ENCODE measurements around the gene ELK3. TPM values are rescaled to one million over a fixed set of nuclear protein-coding genes. Genes with fewer than 3 reads are reported as not detected.

ELK3 gene
- total RNA-seq, 1 donor from 2014 or later = 12.0 TPM

DNA sequence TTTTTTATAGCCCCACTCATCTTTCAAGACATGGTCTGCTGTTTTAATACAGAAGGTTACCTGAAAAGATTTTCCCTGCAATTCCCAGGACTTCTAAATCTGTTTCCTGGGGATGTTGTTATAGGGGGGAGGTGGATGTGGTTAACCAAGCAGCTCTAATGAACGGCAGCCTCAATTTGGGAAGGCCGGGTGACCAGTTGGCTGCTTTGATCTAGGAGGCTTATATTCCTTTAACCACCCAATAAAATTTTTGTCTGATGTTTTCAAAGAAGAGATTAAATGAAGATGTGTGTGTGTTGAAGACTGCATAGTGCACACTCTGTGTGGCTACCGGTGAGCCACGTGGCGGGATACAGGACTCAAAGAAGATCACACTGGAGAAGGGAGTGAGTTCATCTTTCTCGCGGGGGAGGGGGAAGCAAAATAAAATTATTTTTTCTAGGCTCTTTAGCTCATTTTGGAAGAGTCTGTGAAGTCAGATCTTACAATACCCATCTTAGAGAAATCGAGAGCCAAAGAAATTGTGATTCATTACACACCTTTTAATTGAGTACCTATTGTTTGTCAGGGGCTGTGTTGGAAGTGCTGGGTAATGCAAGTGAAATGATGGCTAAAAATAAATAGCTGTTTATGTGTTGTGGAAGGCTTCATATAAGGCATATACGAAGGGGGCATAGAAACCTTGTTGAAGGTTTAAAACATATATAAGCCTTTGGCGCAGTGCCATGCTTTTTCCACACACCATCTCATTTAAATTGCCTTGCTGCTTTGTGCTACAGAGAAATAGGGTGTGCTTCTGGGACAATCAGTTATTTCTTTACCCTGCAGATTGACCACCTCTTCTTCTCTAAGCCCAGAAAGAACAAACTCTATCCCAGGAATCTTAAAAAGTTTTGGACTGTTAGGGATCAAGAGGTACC, 18.5 kb downstream of the ELK3 start:
- DNase-seq (ENCODE audit: low spot score) = no peak

DNA sequence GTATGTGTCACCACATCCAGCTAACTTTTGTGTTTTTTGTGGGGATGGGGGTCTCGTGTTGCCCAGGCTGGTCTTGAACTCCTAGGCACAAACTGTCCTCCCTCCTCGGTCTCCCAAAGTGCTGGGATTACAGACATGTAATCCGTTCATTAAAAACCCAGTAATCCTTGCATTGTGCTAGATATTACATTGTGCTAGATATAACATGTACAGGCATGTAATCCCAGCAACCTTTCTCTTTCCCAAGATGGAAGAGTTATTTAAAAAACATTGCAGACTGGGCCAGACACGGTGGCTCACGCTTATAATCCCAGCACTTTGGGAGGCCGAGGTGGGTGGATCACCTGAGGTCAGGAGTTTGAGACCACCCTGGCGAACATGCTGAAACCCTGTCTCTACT, 19.7 kb downstream of the ELK3 start:
- DNase-seq (ENCODE audit: low spot score) = no peak

DNA sequence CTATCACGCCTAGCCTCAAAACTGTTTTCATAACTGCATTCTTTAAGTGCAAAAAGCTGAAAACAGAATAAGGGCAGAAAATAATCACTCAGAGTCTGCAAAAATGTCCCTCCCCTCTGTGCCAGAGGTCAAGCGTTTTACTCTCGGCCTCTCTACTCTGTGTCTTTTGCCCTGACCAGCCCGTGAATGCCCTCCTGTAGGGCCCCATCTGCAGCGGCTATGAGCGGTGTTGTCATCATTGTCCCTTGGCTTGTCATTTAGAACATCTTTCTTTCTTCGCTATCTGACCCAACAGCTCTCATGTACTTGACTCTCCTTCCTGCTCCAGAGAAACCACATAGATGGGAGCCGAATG, 21.7 kb downstream of the ELK3 start:
- DNase-seq (ENCODE audit: low spot score) = no peak

DNA sequence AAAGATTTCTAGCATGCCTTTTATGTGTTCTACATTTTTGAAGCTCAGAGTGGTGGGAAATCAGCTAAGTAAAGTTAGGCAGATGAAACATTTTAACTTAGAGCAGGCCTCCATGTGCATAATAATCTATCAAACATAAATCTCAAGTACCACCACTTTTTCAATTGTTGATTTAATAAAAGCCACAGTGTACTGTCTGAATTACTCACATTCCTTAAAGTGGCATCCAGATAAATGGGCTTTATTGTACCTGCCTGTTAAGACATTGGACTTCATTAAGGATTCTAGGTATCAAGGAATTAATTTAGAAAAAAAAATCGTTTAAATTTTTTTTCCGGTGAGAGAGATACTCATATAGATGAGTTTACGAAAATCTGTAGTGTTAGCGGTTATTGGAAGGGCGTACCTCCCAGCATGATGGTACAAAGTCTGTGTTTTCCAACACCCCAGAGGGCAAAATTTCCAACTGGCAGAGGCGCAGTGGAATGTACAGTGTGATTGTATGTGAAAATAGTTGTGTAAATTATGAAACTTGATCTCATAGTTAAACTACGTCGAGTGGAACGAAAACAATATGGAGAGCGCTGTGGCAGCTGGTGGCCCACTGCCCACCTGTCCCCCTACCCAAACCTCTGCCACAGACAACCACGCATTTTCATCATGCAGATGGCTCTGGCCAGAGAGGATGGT, 25.0 kb downstream of the ELK3 start:
- no peak for DNase-seq (ENCODE audit: low spot score)

DNA sequence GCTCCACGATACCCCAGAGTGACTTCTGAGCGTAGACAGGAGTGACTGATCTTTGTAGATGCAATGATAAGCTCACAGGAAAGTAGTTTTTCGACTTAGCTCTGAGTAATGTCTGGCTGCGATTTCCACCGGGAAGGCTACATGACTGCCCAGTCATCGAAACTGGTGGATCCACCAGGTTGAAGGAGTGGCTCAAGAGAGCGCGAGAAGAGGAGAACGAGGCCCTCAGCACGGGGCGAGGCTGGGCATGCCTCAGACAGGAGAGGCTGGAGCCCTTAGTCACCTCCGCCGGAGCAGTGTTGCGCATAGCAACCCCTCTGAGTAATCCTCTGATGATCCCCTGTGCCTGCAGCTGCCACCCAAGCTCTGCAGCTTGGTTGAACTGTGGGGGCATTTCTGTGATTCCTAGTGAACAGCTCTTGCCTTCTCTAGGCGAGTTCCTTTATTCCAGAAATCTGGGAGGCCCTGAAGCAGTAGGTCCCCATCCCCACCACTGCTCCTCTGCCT, 25.6 kb downstream of the ELK3 start:
- DNase-seq (ENCODE audit: low spot score) = peak; percentile 79

DNA sequence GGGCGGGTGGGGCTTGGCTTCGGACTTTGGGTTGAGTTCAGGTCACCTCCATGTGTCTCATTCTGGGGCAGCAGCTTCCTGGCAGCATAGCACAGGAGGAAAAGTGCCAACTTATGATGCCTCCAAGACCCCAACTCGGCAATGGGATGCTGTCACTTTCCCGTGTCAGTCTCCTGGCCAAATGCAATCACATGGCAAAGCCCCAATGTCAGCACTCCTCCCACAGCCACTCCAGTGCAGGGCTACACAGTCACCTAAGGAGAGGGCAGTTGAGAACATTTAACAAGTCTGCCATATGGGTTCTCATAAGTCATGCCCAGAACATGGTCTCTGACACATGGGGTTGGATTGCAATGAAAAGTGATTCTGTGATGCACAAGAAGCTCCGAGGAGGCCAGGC, 26.7 kb downstream of the ELK3 start:
- DNase-seq (ENCODE audit: low spot score) = no peak

DNA sequence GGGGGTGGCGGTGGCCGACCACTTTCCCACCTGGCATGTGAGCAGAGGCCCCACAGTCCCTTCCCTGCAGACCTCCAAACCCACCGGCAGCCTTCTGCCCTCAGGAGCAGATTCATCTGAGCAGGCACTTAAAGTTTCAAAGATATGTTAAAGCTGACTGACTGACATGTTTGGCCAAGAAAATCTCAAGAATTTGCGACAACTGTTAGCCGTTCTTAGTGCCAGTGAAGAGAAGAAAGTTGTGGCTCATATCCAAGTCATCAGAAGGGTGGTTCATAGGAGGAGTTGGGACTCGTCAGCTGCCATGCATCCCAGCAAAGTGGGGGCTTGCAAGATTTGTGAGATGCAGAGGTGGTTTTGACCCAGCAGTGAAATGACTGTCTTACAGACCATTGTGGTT, 27.2 kb downstream of the ELK3 start:
- DNase-seq (ENCODE audit: low spot score) = no peak

DNA sequence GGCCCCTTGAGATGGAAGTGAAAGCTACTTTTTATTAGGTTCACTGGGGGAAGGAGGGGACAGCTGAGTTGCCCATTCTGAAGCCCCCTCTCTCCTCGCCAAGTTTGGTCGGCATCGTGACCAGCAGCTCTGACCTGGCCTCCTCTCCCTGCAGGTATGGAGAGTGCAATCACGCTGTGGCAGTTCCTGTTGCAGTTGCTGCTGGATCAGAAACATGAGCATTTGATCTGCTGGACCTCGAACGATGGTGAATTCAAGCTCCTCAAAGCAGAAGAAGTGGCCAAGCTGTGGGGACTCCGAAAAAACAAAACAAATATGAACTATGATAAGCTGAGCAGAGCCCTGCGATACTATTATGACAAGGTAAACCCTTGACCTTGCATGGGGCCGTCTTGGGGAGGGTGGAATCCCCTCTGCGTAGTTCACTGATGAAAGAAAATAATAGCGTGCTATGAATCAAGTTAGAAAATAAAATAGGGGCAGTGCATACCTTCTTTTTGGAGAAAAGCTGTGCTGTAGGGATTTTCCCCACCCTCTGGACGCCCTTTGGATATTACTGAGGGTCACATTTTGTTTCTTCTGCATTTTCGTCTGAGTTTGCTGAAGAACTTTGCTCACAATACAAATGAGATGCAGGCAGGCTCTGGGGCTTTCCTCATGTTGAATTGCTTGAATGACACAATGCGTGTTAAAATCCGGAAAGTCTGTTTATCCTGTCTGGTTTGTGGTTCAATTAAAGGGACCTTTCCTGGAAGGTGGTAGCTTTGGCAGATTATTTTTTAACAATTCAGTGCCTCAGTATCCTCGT, 29.4 kb downstream of the ELK3 start:
- DNase-seq (ENCODE audit: low spot score) = no peak

DNA sequence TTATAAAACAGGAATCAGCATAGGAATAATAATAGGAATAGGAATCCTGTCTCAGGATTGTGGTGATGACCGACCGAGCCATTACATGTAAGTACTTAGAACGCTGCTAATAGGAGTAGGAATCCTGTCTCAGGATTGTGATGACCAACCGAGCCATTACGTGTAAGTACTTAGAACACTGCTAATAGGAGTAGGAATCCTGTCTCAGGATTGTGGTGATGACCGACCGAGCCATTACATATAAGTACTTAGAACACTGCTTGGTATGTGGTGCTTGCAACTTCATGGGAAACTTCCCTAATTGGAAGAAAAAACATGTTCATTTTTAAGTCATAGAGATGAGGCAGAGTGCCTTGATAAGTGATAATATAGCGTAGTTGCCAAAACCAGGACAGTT, 30.0 kb downstream of the ELK3 start:
- DNase-seq (ENCODE audit: low spot score) = no peak

DNA sequence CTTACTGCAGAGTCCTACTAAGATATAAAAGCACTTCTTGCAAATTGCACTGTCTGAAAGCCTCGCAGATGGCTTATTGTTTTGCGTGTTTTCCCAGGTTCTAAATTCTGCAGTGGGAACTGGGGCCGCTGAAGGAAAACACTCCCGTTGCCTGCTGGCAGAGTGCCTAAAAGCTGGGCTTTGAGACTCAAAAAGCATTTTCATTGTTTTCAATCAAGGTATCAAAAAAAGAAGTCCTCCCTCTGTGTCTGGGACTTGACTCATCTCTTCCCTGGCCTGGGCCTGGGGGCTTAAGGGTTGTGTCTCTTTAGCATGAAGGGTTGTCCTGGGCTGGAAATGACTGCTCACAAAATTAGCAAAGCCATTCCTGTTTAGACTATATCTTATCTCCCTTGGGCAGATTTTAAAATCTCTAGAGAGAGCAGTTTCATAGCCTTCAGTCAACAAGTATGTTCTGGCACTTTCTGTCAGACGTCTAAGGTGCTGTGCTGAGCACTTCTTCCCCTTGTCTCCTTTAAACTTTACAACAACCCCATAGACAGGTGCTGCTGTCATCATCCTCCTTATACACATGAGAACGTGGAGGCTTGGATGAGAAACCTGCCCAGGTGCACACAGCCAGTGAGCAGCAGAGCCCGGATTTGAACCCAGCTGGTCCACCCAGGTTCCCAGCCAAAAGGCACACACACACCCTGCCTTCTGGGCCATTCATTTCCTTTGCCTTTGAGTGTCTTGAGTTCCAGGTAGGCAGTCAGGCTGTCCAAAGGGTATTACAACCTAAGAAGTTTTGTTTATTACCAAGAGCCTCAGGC, 31.1 kb downstream of the ELK3 start:
- peak; percentile 73 for DNase-seq (ENCODE audit: low spot score)

DNA sequence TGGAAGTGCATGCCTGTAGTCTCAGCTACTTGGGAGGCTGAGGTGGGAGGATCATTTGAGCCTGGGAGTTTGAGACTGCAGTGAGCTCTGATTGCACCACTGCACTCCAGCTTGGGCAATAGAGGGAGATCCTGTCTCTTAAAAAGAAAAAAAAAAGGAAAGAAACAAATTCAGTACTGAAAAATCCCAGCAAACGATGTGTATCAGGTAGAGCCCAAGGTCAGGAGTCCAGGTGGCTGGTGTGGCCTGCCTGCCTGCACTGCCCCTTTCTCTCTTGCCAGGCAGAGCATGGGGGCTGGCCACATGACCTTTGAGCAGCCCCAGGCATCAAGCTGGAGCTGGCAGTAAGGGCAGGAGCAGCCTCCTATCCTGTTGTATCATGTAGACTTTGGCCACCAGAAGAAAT, 31.8 kb downstream of the ELK3 start:
- DNase-seq (ENCODE audit: low spot score) = no peak

DNA sequence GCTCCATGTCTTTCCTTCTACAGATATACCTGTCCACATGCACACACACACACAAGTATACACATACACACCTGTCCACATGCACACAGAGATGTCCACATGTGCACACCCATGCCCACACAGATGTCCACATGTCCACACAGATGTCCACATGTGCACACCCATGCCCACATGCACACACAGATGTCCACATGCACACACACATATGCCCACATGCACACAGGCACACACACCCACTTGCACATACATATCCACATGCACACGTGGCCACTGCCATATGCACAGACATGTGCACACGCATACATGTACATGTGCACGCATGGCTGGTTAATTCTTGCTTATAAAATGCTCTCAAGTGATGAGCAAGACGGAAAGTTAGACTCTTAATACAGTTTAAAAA, 32.2 kb downstream of the ELK3 start:
- no peak for DNase-seq (ENCODE audit: low spot score)

DNA sequence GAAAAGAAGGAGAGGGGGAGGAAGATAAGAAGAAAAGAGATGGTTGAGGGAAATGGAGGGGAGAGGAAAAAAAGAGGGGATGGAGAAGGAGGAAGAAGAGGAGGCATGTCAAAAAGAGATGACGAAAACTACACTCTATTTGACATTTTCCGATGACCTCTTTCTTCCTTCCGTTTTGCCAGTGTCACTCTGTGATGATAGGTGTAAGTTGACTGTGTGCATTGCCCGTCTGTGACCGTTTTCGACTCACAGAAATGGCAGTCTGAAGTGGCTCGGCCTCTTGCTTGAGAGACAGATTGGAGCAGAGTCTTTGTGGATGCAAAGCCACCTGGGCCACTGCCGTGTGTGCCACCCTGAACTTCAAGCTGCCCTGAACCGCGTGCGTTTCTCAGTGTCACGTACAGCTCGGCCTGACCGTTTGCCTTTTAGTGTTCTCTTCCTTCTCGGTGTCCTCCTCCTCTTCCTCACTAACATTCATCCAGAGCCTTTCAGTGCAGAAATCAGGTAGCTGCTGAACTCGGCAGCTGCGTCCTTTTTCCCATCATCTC, 32.7 kb downstream of the ELK3 start:
- DNase-seq (ENCODE audit: low spot score) = no peak

DNA sequence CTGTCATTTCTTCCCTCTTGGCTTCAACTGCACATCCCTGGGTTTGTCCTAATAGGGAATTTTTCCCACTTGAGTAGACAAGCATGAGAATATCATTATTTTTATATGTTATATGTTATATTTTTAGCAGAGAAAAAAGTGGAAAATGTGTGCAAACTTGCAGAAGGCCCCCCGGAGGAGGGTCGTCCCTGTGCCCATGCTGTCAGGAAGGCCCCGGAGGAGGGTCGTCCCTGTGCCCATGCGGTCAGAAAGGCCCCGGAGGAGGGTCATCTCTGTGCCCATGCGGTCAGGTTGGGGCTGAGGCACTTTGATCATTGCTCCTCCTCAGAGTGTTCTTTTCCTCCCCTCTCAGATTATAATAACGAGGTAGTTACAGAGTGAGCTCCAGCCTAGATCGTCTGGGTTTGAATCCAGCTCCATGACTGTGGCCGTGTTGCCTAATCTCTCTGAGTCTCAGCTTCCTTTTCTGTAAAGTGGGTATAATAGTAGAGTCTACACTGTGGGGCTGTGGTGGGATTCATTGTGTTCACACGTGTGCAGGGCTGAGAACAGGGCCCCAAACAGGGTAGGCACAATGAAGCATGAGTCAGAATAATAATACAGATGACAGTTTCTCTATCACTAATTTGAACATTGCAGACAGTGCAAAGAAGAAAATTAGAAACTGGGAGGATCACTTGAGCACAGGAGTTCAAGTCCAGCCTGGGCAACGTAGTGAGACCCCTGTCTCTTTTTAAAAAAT, 33.4 kb downstream of the ELK3 start:
- no peak for DNase-seq (ENCODE audit: low spot score)

DNA sequence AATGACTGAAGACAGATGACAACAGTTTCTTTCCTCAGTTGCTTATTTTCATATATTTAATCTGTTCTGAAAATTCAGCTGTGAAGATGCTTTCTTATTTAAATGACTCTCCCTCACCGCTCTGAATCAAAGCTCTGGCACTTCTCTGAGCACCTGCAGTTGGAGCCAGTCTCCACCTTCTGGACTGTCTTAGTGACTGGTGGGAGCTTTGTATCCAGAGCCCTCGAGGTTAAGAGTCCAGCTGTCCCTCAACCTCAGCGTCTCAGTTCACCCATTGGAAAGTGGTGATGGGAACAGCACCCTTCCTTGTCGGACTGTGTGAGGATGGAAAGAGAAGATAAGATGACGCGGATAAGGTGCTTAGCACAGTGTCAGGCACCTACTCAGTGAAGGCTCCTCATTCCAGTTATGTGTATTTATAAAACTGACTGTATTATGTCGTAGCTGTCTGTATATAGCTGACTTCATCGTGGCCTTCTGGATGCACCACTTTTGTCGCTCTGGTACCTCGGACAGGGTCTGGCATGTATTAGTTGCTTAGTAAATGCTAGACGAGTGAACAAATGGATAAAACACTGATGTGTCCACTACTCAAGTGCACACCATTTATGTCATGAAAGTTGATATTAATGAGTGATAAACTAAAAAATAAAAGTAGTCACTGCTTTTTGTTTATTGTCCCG, 34.5 kb downstream of the ELK3 start:
- no peak for DNase-seq (ENCODE audit: low spot score)

DNA sequence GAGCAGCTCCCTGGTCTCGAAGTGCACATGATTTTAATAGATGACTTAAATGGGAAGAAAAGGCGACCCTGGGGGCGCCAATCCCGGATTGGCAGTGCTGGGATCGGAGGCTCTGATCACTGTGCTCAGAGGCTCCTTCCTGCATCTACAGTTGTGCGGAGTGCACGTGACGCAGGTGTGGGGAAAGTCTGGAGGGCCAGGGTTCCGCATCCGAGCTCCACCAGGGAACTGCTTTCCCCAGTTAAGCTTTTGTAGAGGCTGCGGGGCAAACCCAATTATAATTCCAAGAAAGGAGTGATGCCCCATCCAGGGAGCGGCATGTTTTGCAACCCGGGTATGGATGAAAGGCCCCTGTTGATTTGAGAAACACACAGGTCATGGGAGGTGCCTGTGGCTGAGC, 36.5 kb downstream of the ELK3 start:
- DNase-seq (ENCODE audit: low spot score) = no peak

DNA sequence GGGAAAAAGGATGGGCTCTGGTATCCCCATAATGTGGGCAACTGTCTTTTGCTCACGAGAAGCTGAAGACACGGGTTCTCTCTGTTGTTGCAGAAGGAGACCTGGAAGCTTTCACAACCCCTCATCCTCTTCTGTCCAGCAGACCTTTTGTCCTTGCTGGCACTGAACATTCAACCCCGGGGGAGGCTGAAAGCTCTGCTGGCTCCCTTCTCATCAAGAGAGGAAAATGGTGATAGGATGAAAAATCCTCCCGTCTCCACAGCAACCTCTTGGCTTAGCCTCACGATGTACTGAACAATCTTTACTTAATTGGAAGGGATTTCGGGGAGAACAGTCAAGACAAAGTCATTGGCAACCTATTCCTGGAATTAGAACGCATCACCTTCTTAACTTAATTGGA, 39.0 kb downstream of the ELK3 start:
- DNase-seq (ENCODE audit: low spot score) = no peak

DNA sequence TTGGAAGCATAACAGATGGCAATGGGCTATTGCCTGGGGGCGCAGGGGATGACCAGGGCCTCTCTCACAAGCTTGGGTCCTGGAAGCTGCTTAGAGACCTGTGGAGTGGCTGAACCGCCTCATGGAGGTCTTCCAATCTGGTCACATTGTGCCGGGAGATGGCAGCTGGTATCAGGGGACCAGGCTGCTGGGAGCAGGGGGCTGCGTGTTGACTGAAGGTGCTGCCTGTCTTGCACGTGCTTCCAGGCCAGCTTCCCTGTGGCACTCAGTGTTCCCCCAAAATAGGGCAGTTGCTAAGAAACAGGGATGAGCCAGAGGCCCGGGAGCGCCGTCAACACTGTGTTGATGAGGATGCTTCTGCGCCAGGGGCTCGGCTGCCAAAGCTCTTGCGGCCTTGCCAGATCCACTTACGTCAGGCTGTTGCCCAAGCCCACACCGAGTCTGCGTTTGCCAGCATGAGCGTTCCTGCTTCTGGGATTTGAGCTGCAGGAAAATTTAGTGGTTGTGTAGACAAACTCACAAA, 39.8 kb downstream of the ELK3 start:
- peak; percentile 66 for DNase-seq (ENCODE audit: low spot score)
